Measurements from ENCODE around the gene KLHL42.

The KLHL42 gene

GRCh38 chr12:27814411-27814810, 34.4 kb downstream of the KLHL42 start:
- no peak for DNase-seq (ENCODE audit: low read depth)
- TF ChIP-seq CTCF (IDR thresholded peaks at IDR 0.05; ENCODE audit: low read depth, low read length, missing control alignments), result no peak
- no peak overlapping the region for H3K4me3 ChIP-seq (ENCODE audit: low read depth, low read length)

- TF ChIP-seq CTCF (IDR thresholded peaks at IDR 0.05; ENCODE audit: low read depth, low read length, missing control alignments), result no peak
- H3K4me3 ChIP-seq (ENCODE audit: low read depth, low read length), result no peak overlapping the region
- DNase-seq (ENCODE audit: low read depth), result no peak
These were observed 35.0 kb downstream of the KLHL42 start for GRCh38 chr12:27814851-27815591.

GRCh38 chr12:27817766-27818165, 37.7 kb downstream of the KLHL42 start:
- TF ChIP-seq CTCF (IDR thresholded peaks at IDR 0.05; ENCODE audit: low read depth, low read length, missing control alignments), result no peak
- H3K4me3 ChIP-seq (ENCODE audit: low read depth, low read length), result no peak overlapping the region
- no peak for DNase-seq (ENCODE audit: low read depth)

- no peak for TF ChIP-seq CTCF (IDR thresholded peaks at IDR 0.05; ENCODE audit: low read depth, low read length, missing control alignments)
- DNase-seq (ENCODE audit: low read depth), result no peak
- H3K4me3 ChIP-seq (ENCODE audit: low read depth, low read length), result no peak overlapping the region
These were observed 38.4 kb downstream of the KLHL42 start for GRCh38 chr12:27818401-27818918.

GRCh38 chr12:27820564-27820963, 40.5 kb downstream of the KLHL42 start:
- no peak overlapping the region for H3K4me3 ChIP-seq (ENCODE audit: low read depth, low read length)
- TF ChIP-seq CTCF (IDR thresholded peaks at IDR 0.05; ENCODE audit: low read depth, low read length, missing control alignments), result no peak
- DNase-seq (ENCODE audit: low read depth), result no peak

GRCh38 chr12:27821259-27821973, 41.4 kb downstream of the KLHL42 start:
- peak; percentile 78 for TF ChIP-seq CTCF (IDR thresholded peaks at IDR 0.05; ENCODE audit: low read depth, low read length, missing control alignments)
- peak; percentile 37 for DNase-seq (ENCODE audit: low read depth)
- no peak overlapping the region; the same call in 1 of the 2 replicates for H3K4me3 ChIP-seq (ENCODE audit: low read depth, low read length)
